Erythroblast (primary cell): ENCODE data around the gene COBL.

ENCODE experiments used
- GATA1 ChIP-seq: IDR thresholded peaks from 2 replicates; pipeline ENCODE4 v1.6.1; 2011; ENCODE audit warnings: low read depth, mild to moderate bottlenecking, control low read depth, low read length, moderate library complexity
- POLR2A ChIP-seq: IDR thresholded peaks from 2 replicates; pipeline ENCODE4 v1.6.1; 2011; ENCODE audit warnings: mild to moderate bottlenecking, low read length

DNA sequence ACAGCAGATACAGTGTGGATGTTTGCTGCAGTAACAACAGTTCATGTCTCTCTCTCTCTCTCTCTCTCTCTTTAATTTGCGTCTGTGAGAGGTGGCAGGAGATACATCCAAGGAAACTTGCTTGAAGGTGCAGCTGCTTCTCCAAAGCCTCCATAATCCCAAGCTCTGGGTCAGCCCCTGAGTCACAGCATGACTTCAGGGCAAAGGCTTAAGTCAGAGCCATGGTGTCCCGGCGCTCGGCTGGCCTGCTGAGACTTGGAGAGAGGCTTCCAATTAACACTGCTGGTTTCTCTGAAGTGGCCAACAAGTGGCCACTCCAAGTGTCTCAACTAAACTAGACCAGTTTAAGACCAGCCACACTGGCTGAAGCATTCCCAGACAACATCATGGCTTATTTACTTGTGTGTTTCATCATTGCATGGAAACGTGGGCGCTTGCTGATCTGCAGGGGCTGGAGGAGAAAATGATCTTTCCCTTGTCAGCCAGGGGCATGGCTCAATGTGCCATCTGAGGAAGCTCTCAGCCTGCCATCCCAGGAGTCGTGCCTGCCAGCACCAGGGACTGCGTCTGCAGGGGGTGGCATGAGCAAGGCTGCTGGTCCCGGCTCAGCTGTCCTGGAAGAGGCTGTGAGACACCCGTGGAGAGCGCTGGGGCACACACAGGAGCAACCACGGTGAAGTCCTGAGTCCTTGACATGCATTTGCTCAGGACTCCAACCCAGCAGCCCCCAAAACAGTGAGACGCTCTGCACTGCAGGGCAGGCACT, 254.2 kb downstream of the COBL start:
- no peak for TF ChIP-seq POLR2A
- no peak for TF ChIP-seq GATA1
